Measurements from ENCODE around the gene ETFA. TPM values are rescaled to one million over a fixed set of nuclear protein-coding genes. Genes with fewer than 3 reads are reported as not detected.

Gene ETFA
- total RNA-seq, 2 experiments from 2014 or later: 159 to 164 TPM

GRCh38 chr15:76293361-76293760 is 17.9 kb downstream of the ETFA start:
- DNase-seq (no peak), ATAC-seq (peak; percentile 78)
- Mint-ChIP-seq H3K27me3 (no peaks in the 10 kb centered on the region), H3K4me3 (no peak overlapping the region), H3K36me3 (ENCODE audit: low read depth) (peaks cover 19% of the 10 kb centered on the region), H3K27ac (peak overlapping the region; percentile 52), H3K9me3 (no peaks in the 10 kb centered on the region), H3K4me1 (ENCODE audit: low read depth) (peaks cover 18% of the 10 kb centered on the region)
- CTCF ChIA-PET: interaction anchor here (0.8 kb wide), 1 partner anchor 154 kb away, joined by 3 read pairs; no protein-coding TSS in a partner anchor
- POLR2A ChIA-PET: interaction anchor here (0.9 to 1.2 kb wide), 2 partner anchors 14 to 47 kb away, joined by 3 read pairs; no protein-coding TSS in a partner anchor
- TF ChIP-seq, protein P1, sequence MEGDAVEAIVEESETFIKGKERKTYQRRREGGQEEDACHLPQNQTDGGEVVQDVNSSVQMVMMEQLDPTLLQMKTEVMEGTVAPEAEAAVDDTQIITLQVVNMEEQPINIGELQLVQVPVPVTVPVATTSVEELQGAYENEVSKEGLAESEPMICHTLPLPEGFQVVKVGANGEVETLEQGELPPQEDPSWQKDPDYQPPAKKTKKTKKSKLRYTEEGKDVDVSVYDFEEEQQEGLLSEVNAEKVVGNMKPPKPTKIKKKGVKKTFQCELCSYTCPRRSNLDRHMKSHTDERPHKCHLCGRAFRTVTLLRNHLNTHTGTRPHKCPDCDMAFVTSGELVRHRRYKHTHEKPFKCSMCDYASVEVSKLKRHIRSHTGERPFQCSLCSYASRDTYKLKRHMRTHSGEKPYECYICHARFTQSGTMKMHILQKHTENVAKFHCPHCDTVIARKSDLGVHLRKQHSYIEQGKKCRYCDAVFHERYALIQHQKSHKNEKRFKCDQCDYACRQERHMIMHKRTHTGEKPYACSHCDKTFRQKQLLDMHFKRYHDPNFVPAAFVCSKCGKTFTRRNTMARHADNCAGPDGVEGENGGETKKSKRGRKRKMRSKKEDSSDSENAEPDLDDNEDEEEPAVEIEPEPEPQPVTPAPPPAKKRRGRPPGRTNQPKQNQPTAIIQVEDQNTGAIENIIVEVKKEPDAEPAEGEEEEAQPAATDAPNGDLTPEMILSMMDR (IDR thresholded peaks at IDR 0.05): no peak
- intact Hi-C loops (cut with micrococcal nuclease): no loop called here

- POLR2A ChIA-PET: no interaction called here
- peaks cover 28% of the 10 kb centered on the region for H3K4me1 Mint-ChIP-seq (ENCODE audit: low read depth)
- no peak overlapping the region for H3K4me3 Mint-ChIP-seq
- no peak overlapping the region for H3K27ac Mint-ChIP-seq
- H3K9me3 Mint-ChIP-seq: no peaks in the 10 kb centered on the region
- peaks cover 30% of the 10 kb centered on the region for H3K36me3 Mint-ChIP-seq (ENCODE audit: low read depth)
- H3K27me3 Mint-ChIP-seq: no peaks in the 10 kb centered on the region
- TF ChIP-seq, protein P1 (IDR thresholded peaks at IDR 0.05): no peak
- CTCF ChIA-PET: interaction anchor here (0.8 kb wide), 1 partner anchor 17 kb away, joined by 3 read pairs; no protein-coding TSS in a partner anchor
- intact Hi-C loops (cut with micrococcal nuclease): no loop called here
- DNase-seq: no peak
- ATAC-seq: no peak
Observed at GRCh38 chr15:76289582-76289981, 21.7 kb downstream of the ETFA start.

GRCh38 chr15:76286271-76286879 is 24.9 kb downstream of the ETFA start:
- Mint-ChIP-seq H3K27ac (peak overlapping the region; percentile 79), H3K9me3 (no peaks in the 10 kb centered on the region), H3K4me1 (ENCODE audit: low read depth) (peaks cover 19% of the 10 kb centered on the region), H3K4me3 (peak overlapping the region; percentile 58), H3K27me3 (no peaks in the 10 kb centered on the region), H3K36me3 (ENCODE audit: low read depth) (peaks cover 35% of the 10 kb centered on the region)
- DNase-seq: peak; percentile 36
- TF ChIP-seq, protein P1 (IDR thresholded peaks at IDR 0.05): no peak
- CTCF ChIA-PET: interaction anchor here (1.2 to 1.3 kb wide), 5 partner anchors 11 to 99 kb away, joined by 3 read pairs; no protein-coding TSS in a partner anchor
- POLR2A ChIA-PET: no interaction called here
- peak; percentile 94 for ATAC-seq
- intact Hi-C loops (cut with micrococcal nuclease): no loop called here

DNA sequence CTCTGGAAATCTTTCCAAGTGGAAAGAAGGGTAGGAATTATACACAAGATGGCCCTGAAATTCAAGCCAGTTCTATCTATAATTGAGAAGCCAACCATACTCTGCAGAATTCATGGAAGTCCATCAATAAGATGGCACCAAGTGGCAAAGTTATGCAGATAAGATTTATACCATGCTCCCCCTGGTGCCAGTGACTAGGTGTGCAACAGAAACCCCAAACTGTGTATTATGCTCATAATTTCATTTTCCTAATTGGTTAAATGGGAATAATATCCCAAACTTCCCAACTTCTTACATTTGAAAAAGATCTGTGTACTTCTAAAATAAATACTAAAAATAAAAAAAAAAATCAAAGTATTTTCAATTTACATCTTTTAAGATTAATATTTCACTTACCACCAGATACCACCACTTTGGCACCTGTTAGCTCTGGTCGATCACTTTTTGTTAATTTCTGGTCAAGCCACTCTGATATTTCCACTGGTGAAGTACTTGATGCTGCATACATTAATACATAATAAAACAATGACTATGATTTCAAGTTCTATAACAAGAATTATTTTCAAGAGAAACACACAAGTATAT is 25.9 kb downstream of the ETFA start:
- no peaks in the 10 kb centered on the region for H3K27me3 Mint-ChIP-seq
- peaks cover 19% of the 10 kb centered on the region for H3K4me1 Mint-ChIP-seq (ENCODE audit: low read depth)
- DNase-seq (peak; percentile 7), ATAC-seq (no peak)
- no peak overlapping the region for H3K4me3 Mint-ChIP-seq
- POLR2A ChIA-PET: interaction anchor here (0.6 kb wide), 2 partner anchors 13 to 179 kb away, joined by 4 read pairs; no protein-coding TSS in a partner anchor
- CTCF ChIA-PET: interaction anchor here (1.2 kb wide), 4 partner anchors 12 to 98 kb away, joined by 3 to 5 read pairs (median 3); no protein-coding TSS in a partner anchor
- no peak overlapping the region for H3K27ac Mint-ChIP-seq
- H3K9me3 Mint-ChIP-seq: no peaks in the 10 kb centered on the region
- TF ChIP-seq, protein P1 (IDR thresholded peaks at IDR 0.05): peak; percentile 36
- H3K36me3 Mint-ChIP-seq (ENCODE audit: low read depth): peaks cover 37% of the 10 kb centered on the region
- intact Hi-C loops (cut with micrococcal nuclease): no loop called here

DNA sequence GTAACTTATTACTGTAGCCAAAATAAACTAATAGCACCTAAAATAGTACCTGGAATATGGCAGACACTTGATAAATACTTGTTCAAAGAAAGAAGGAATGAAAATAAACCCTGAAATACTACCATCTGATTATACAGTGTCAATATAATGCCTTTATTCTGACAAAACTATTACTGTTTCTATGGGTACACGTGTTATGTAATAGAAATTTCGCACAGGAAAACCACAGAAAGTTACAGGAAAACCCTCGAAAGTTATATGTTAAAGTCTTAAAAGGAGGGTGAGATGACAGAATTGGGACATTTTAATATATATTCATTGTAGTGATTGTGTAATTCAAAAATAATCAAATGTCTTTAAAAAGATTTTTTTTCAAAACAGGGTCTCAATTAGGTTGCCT is 28.8 kb downstream of the ETFA start:
- ATAC-seq (no peak), DNase-seq (no peak)
- ChIA-PET CTCF (no interaction called here), POLR2A (interaction anchor here (1.0 kb wide), 1 partner anchor 29 kb away, joined by 3 read pairs; the partner anchor contains the start of gene ETFA)
- intact Hi-C loops (cut with micrococcal nuclease): no loop called here
- no peaks in the 10 kb centered on the region for H3K27me3 Mint-ChIP-seq
- TF ChIP-seq, protein P1 (IDR thresholded peaks at IDR 0.05): no peak
- no peak overlapping the region for H3K4me3 Mint-ChIP-seq
- H3K4me1 Mint-ChIP-seq (ENCODE audit: low read depth): peaks cover 19% of the 10 kb centered on the region
- H3K36me3 Mint-ChIP-seq (ENCODE audit: low read depth): peaks cover 51% of the 10 kb centered on the region
- H3K9me3 Mint-ChIP-seq: no peaks in the 10 kb centered on the region
- no peak overlapping the region for H3K27ac Mint-ChIP-seq

Data from activated CD8-positive, alpha-beta T cell treated with anti-CD3 and anti-CD28 coated beads for 36 hours (primary cell).